ENCODE measurements around the gene CES4A. TPM values are rescaled to one million over a fixed set of nuclear protein-coding genes. Genes with fewer than 3 reads are reported as not detected.

Gene CES4A
- total and polyA plus RNA-seq, 2 of the 13 experiments (the other 11 are each of a cell fraction or from before 2014, with no cell fraction given): 0.09 to 0.17 TPM

GRCh38 chr16:66961065-66961744 is 27.2 kb upstream of the CES4A start, which contains the start of gene CES3 (continued):
- TF ChIP-seq E2F2 (CRISPR knock-in tag; IDR thresholded peaks at IDR 0.05; ENCODE audit: borderline replicate concordance): no peak; the same call in 1 of the 2 replicates
- no peak for TF ChIP-seq CSRNP1 (CRISPR knock-in tag; IDR thresholded peaks at IDR 0.05)
- TF ChIP-seq RAD21 (CRISPR knock-in tag; IDR thresholded peaks at IDR 0.05): peak; percentile 55
- TF ChIP-seq RXRA (CRISPR knock-in tag; IDR thresholded peaks at IDR 0.05): peak; percentile 58; the same call in 1 of the 2 replicates
- no peak for TF ChIP-seq ZUFSP (CRISPR knock-in tag; IDR thresholded peaks at IDR 0.05; ENCODE audit: borderline replicate concordance)
- TF ChIP-seq PAXIP1 (CRISPR knock-in tag; conservative IDR thresholded peaks at IDR 0.05): 0 out of 2 replicates have a peak, but pooled peaks have one; percentile 15
- TF ChIP-seq ZNF343 (CRISPR knock-in tag; IDR thresholded peaks at IDR 0.05): no peak
- no peak for TF ChIP-seq ZNF180 (CRISPR knock-in tag; IDR thresholded peaks at IDR 0.05; ENCODE audit: borderline replicate concordance, low read depth)
- TF ChIP-seq FOSL2 (CRISPR knock-in tag; IDR thresholded peaks at IDR 0.05): peak; percentile 31
- TF ChIP-seq ZNF34 (CRISPR knock-in tag; IDR thresholded peaks at IDR 0.05; ENCODE audit: borderline replicate concordance): no peak
- TF ChIP-seq FUBP1 (CRISPR knock-in tag; IDR thresholded peaks at IDR 0.05; ENCODE audit: borderline replicate concordance): no peak
- no peak for TF ChIP-seq GZF1 (CRISPR knock-in tag; IDR thresholded peaks at IDR 0.05)
- no peak for TF ChIP-seq SMAD9 (CRISPR knock-in tag; IDR thresholded peaks at IDR 0.05)
- TF ChIP-seq GPN1 (CRISPR knock-in tag; IDR thresholded peaks at IDR 0.05; ENCODE audit: borderline replicate concordance): no peak
- peak; percentile 99 for TF ChIP-seq HMGXB4 (CRISPR knock-in tag; IDR thresholded peaks at IDR 0.05; ENCODE audit: borderline replicate concordance in 1 of 2, low read depth in 1 of 2)
